GM12864 (cell line): ENCODE measurements around the gene CHST1.

Experiments
- DNase-seq: peaks from one replicate; pipeline ENCODE4 v3.0.0-alpha.2; 2011; ENCODE audit warnings: low read depth
- H3K4me3 ChIP-seq: 2 replicates; pipeline ENCODE4 v1.5.1; 2011; ENCODE audit warnings: mild to moderate bottlenecking, low read depth, low read length, control low read depth
- CTCF ChIP-seq: IDR thresholded peaks from 2 replicates; pipeline ENCODE4 v1.5.1; 2011; ENCODE audit warnings: low read depth, mild to moderate bottlenecking, moderate library complexity, low read length, control low read depth, inconsistent platforms; ENCODE audit errors: missing control alignments

The CHST1 gene

GRCh38 chr11:45654231-45655011, 11.0 kb downstream of the CHST1 start:
- DNase-seq: no peak
- no peak overlapping the region for H3K4me3 ChIP-seq
- no peak for TF ChIP-seq CTCF

GRCh38 chr11:45653277-45653676, 12.1 kb downstream of the CHST1 start:
- no peak for TF ChIP-seq CTCF
- no peak overlapping the region for H3K4me3 ChIP-seq
- no peak for DNase-seq

GRCh38 chr11:45652781-45653180, 12.6 kb downstream of the CHST1 start:
- TF ChIP-seq CTCF: no peak
- H3K4me3 ChIP-seq: no peak overlapping the region
- DNase-seq: no peak

GRCh38 chr11:45651841-45652749, 13.3 kb downstream of the CHST1 start:
- DNase-seq: no peak
- no peak for TF ChIP-seq CTCF
- no peak overlapping the region for H3K4me3 ChIP-seq

GRCh38 chr11:45651156-45651555, 14.3 kb downstream of the CHST1 start:
- no peak for TF ChIP-seq CTCF
- H3K4me3 ChIP-seq: no peak overlapping the region
- DNase-seq: no peak

GRCh38 chr11:45650166-45651095, 15.0 kb downstream of the CHST1 start:
- no peak for DNase-seq
- no peak for TF ChIP-seq CTCF
- H3K4me3 ChIP-seq: no peak overlapping the region
